ENCODE results near the gene SFXN1.
A peak's percentile ranks its signal among the peaks of the same experiment; 100 is the strongest.
"Not testable (repeated sequence)": the region's sequence is repeated elsewhere in the genome, so short reads cannot be mapped to it uniquely, and the experiment has no call there.

The SFXN1 gene

GRCh38 chr5:175478384-175479124, at the start of gene SFXN1:
Gene SFXN1 (plus strand): TSS chr5:175478560. CDS start chr5:175492104, 13,544 bp downstream.
- peak; percentile 66 to 77 for DNase-seq (ENCODE audit: low read depth in 1 of 2, low spot score in 1 of 2)

- DNase-seq (ENCODE audit: low read depth in 1 of 2, low spot score in 1 of 2), result no peak
These were observed 43.6 kb upstream of the SFXN1 start for GRCh38 chr5:175434800-175435199.

GRCh38 chr5:175436359-175436758, 42.0 kb upstream of the SFXN1 start:
- no peak for DNase-seq (ENCODE audit: low read depth in 1 of 2, low spot score in 1 of 2)

- DNase-seq (ENCODE audit: low read depth in 1 of 2, low spot score in 1 of 2), result no peak
These were observed 40.0 kb upstream of the SFXN1 start for GRCh38 chr5:175438234-175438857.

GRCh38 chr5:175443514-175444059, 34.8 kb upstream of the SFXN1 start:
- DNase-seq (ENCODE audit: low read depth in 1 of 2, low spot score in 1 of 2), result no peak

GRCh38 chr5:175444060-175444904, 34.1 kb upstream of the SFXN1 start, which contains the start of gene DRD1:
Gene DRD1 (minus strand): TSS chr5:175444182. CDS start chr5:175443099, 1,083 bp downstream.
- DNase-seq (ENCODE audit: low read depth in 1 of 2, low spot score in 1 of 2), result peak; percentile 8 to 58

GRCh38 chr5:175444905-175445456, 33.4 kb upstream of the SFXN1 start:
- DNase-seq (ENCODE audit: low read depth in 1 of 2, low spot score in 1 of 2), result no peak

- not testable (repeated sequence) for DNase-seq (ENCODE audit: low read depth in 1 of 2, low spot score in 1 of 2)
These were observed 32.0 kb upstream of the SFXN1 start for GRCh38 chr5:175446378-175446777.

- no peak for DNase-seq (ENCODE audit: low read depth in 1 of 2, low spot score in 1 of 2)
These were observed 30.8 kb upstream of the SFXN1 start for GRCh38 chr5:175447571-175447970.

GRCh38 chr5:175448276-175448675, 30.1 kb upstream of the SFXN1 start:
- no peak for DNase-seq (ENCODE audit: low read depth in 1 of 2, low spot score in 1 of 2)

- DNase-seq (ENCODE audit: low read depth in 1 of 2, low spot score in 1 of 2), result no peak
These were observed 26.2 kb upstream of the SFXN1 start for GRCh38 chr5:175452166-175452565.

- not testable (repeated sequence) for DNase-seq (ENCODE audit: low read depth in 1 of 2, low spot score in 1 of 2)
These were observed 24.0 kb upstream of the SFXN1 start for GRCh38 chr5:175454338-175454737.

GRCh38 chr5:175456105-175456742, 22.1 kb upstream of the SFXN1 start:
- no peak for DNase-seq (ENCODE audit: low read depth in 1 of 2, low spot score in 1 of 2)

GRCh38 chr5:175457466-175457865, 20.9 kb upstream of the SFXN1 start:
- no peak for DNase-seq (ENCODE audit: low read depth in 1 of 2, low spot score in 1 of 2)

GRCh38 chr5:175460126-175460525, 18.2 kb upstream of the SFXN1 start:
- no peak for DNase-seq (ENCODE audit: low read depth in 1 of 2, low spot score in 1 of 2)

GRCh38 chr5:175460552-175460951, 17.8 kb upstream of the SFXN1 start:
- DNase-seq (ENCODE audit: low read depth in 1 of 2, low spot score in 1 of 2), result no peak

GRCh38 chr5:175461370-175461769, 17.0 kb upstream of the SFXN1 start:
- DNase-seq (ENCODE audit: low read depth in 1 of 2, low spot score in 1 of 2), result no peak

GRCh38 chr5:175463641-175464040, 14.7 kb upstream of the SFXN1 start:
- DNase-seq (ENCODE audit: low read depth in 1 of 2, low spot score in 1 of 2), result no peak

- peak in 1 of 2 donors; percentile 21 for DNase-seq (ENCODE audit: low read depth in 1 of 2, low spot score in 1 of 2)
These were observed 14.1 kb upstream of the SFXN1 start for GRCh38 chr5:175464074-175464941.

- no peak for DNase-seq (ENCODE audit: low read depth in 1 of 2, low spot score in 1 of 2)
These were observed 13.5 kb upstream of the SFXN1 start for GRCh38 chr5:175464942-175465233.
